GM12892 (cell line): Measurements from ENCODE around the gene ANKRD13A.

Experiments used
- POLR2A ChIP-seq: IDR thresholded peaks from 2 replicates; pipeline ENCODE4 v1.6.1; 2011; ENCODE audit warnings: low read depth, low read length, control low read depth
- POLR2AphosphoS5 ChIP-seq: IDR thresholded peaks from 2 replicates; pipeline ENCODE4 v1.6.1; 2011; ENCODE audit warnings: low read depth, low read length, control low read depth
- TAF1 ChIP-seq: IDR thresholded peaks from 2 replicates; pipeline ENCODE4 v1.6.1; 2011; ENCODE audit warnings: low read depth, mild to moderate bottlenecking, control low read depth, low read length, borderline replicate concordance

DNA sequence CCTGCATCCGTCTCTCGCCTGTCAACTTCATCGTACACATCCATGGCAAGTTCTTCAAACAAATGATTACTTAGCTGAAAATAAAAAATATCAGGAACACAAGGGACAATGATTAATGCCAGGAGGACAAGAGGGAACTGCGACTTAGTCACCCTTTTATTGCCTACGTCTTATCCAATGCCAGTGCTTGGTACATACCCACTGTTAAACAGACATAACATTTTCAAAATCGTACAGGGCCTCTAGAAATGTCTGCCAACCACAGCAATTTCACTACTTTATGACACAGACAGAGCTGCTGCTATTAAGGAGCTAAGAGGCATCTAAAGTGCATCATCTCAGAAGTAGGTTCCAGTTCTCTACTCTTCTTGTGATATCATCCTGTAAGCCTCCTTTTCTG, 37.6 kb upstream of the ANKRD13A start:
- TF ChIP-seq TAF1 (no peak), POLR2A (no peak), POLR2AphosphoS5 (no peak)
